Measurements from ENCODE around the gene HOXD13. TPM values are rescaled to one million over a fixed set of nuclear protein-coding genes. Genes with fewer than 3 reads are reported as not detected.

HOXD13 gene
- total and polyA plus RNA-seq, 2 of the 8 experiments (the other 6 are each of a cell fraction or from before 2014, with no cell fraction given): not detected

DNA sequence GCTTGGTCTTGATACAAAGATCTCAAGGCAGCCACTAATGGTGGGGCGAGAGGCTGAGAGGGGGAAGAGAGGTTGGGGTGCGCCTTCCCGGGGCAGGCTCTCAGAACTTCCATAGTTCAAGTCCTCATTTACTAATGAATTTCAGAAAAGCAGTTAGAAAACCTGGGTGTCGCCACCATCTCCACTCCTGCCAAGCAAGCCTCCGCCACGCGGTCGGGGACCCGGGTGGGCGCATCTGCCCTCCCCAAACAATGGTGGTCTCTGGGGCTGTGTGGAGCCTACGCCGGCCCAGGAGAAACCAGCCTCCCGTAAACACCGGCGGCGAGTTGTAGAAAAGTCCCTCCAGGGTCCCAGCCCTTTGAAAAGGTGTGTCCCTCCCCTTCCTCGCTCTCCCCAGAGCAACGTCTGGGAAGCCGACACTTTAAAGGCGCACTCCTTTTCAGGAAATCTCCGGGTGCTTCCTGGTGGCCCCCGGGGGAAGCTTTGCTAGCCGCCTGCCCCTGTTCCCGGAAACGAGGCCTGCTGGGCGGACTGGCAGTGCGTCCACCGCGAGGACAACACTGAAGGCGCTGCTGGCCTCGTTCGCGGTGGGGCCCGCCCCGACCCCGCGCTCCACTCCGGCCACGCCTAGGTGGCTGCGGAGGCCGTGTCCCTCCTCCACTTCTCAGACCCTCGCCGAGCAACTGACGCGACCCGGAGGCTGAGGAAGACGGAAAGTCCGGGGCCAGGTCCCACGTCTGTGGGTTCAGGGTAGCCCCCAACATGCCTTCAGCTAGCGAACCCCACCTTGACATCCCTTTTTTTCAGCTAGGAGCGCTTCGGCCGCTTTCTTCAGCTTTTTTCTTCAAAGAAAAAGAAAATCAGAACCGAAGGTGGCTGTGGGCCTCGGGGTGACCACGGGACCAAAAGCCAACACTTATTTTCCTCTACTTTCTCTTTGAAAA is 25.6 kb upstream of the HOXD13 start:
- H2BK15ac ChIP-seq (ENCODE audit: low read length): no peak overlapping the region
- H3K27ac ChIP-seq (ENCODE audit: low read depth, low read length): no peak overlapping the region
- peak overlapping the region; percentile 13 to 54 (median 28); a peak in 7 of 8 replicates for H3K4me3 ChIP-seq (ENCODE audit: extremely low read depth in 1 of 4, insufficient read depth in 2 of 4, low read depth in 3 of 4, low read length in 4 of 4)
- 9% methylated on average over 54 of the region's 56 CpGs; no CpG with 5 or more reads in 1 of the 2 experiments for WGBS, 2 experiments (ENCODE audit: extremely low coverage in 1 of 2, insufficient coverage in 1 of 2, insufficient read length in 1 of 2, insufficient replicate concordance in 2 of 2, low coverage in 1 of 2, low lambda C conversion rate in 2 of 2, missing lambda C conversion rate in 1 of 2)
- peaks cover 68 to 79% (median 73%) of the 10 kb centered on the region in 4 experiments for H3K27me3 ChIP-seq (replicated peaks in 1 of 4; ENCODE audit: control insufficient read depth in 3 of 4, extremely low read depth in 1 of 4, insufficient read depth in 3 of 4, low read length in 3 of 4)
- H4K20me1 ChIP-seq (replicated peaks in 1 of 2; ENCODE audit: control insufficient read depth in 1 of 2, insufficient read depth in 2 of 2, low read length in 2 of 2): peaks cover 7 to 13% of the 10 kb centered on the region in 2 experiments
- no peak overlapping the region for H2AFZ ChIP-seq (ENCODE audit: low read length)
- no peak overlapping the region for H2BK12ac ChIP-seq (ENCODE audit: low read depth, low read length)
- no peak overlapping the region for H3K4ac ChIP-seq (replicated peaks; ENCODE audit: insufficient read length, low read depth, low read length)
- H3K9ac ChIP-seq (replicated peaks in 1 of 4; ENCODE audit: extremely low read depth in 1 of 4, low read depth in 3 of 4, low read length in 3 of 4): no peak overlapping the region
- H3K79me2 ChIP-seq (ENCODE audit: control insufficient read depth in 1 of 2, insufficient read depth in 2 of 2, low read length in 2 of 2): no peaks in the 10 kb centered on the region
- peak overlapping the region; percentile 37; the same call in 1 of the 2 replicates for H4K8ac ChIP-seq (ENCODE audit: extremely low read depth, insufficient read depth, low read length)
- CTCF ChIA-PET (ENCODE audit: partially characterized antibody): interaction anchor here (0.9 kb wide), 1 partner anchor 696 kb away, joined by 3 read pairs; no protein-coding TSS in a partner anchor
- H4K5ac ChIP-seq (ENCODE audit: insufficient read length, low read depth, low read length): no peak overlapping the region
- H2BK5ac ChIP-seq (ENCODE audit: low read depth, low read length): no peak overlapping the region
- POLR2A ChIA-PET (ENCODE audit: partially characterized antibody): no interaction called here
- no peak overlapping the region for H3K18ac ChIP-seq (ENCODE audit: extremely low read depth, low read length)
- peaks cover 0 to 19% (median 11%) of the 10 kb centered on the region in 4 experiments; a peak in 4 of 7 replicates for H3K4me1 ChIP-seq (replicated peaks in 1 of 4; ENCODE audit: control insufficient read depth in 3 of 4, insufficient read depth in 4 of 4, low read length in 3 of 4)
- H3K14ac ChIP-seq (ENCODE audit: insufficient read length): no peak overlapping the region
- DNase-seq (ENCODE audit: low read depth in 1 of 2, low spot score in 2 of 2) (peak in 1 of 2 experiments; percentile 66), FAIRE-seq (no peak)
- no peak overlapping the region for H2BK120ac ChIP-seq (replicated peaks; ENCODE audit: low read depth, low read length)
- H2AK5ac ChIP-seq (ENCODE audit: low read depth, low read length): no peak overlapping the region
- H3K56ac ChIP-seq (replicated peaks; ENCODE audit: insufficient read length, low read depth, low read length): no peak overlapping the region
- H4K91ac ChIP-seq (replicated peaks; ENCODE audit: insufficient read length, low read length): no peak overlapping the region
- H3K36me3 ChIP-seq (ENCODE audit: control insufficient read depth in 2 of 4, insufficient read depth in 4 of 4, low read length in 3 of 4): no peaks in the 10 kb centered on the region
- H3K23me2 ChIP-seq (ENCODE audit: low read depth, low read length): no peaks in the 10 kb centered on the region; the same call in 1 of the 2 replicates
- no peaks in the 10 kb centered on the region for H3K9me3 ChIP-seq (ENCODE audit: insufficient read depth in 2 of 2, low read depth in 1 of 2, low read length in 1 of 2)
- no peak overlapping the region for H2BK20ac ChIP-seq (ENCODE audit: low read length)
- H3K23ac ChIP-seq (ENCODE audit: insufficient read length): no peak overlapping the region
- H3K79me1 ChIP-seq (ENCODE audit: low read depth, low read length): no peaks in the 10 kb centered on the region
- H3K4me2 ChIP-seq (ENCODE audit: insufficient read depth in 1 of 2, low read depth in 2 of 2, low read length in 2 of 2): peak overlapping the region; percentile 53 to 75
- TF ChIP-seq EGR1 (IDR thresholded peaks at IDR 0.05; ENCODE audit: borderline replicate concordance, low read depth, low read length): peak; percentile 54; the same call in 1 of the 2 replicates
- peak; percentile 50 for TF ChIP-seq CTBP2 (IDR thresholded peaks at IDR 0.05; ENCODE audit: borderline replicate concordance, insufficient read depth, insufficient read length, low read length)
- no peak for TF ChIP-seq KDM5A (IDR thresholded peaks at IDR 0.05; ENCODE audit: low read length)
- TF ChIP-seq RNF2 (IDR thresholded peaks at IDR 0.05; ENCODE audit: borderline replicate concordance, low read depth, low read length, missing control alignments, poor library complexity, severe bottlenecking): peak; percentile 3
- TF ChIP-seq EZH2 (IDR thresholded peaks at IDR 0.05; ENCODE audit: low read depth, low read length, severe bottlenecking): peak; percentile 74
- TF ChIP-seq TBP (IDR thresholded peaks at IDR 0.05; ENCODE audit: low read depth, low read length): no peak
- TF ChIP-seq BACH1 (IDR thresholded peaks at IDR 0.05; ENCODE audit: low read length): no peak
- TF ChIP-seq HDAC2 (IDR thresholded peaks at IDR 0.05; ENCODE audit: borderline replicate concordance in 1 of 2, low read depth in 2 of 2, low read length in 2 of 2): 0 out of 4 replicates have a peak, but pooled peaks of 1 of the 2 experiments have one; percentile 17
- peak; percentile 91 for TF ChIP-seq KDM4A (IDR thresholded peaks at IDR 0.05; ENCODE audit: low read depth, low read length, severe bottlenecking)
- TF ChIP-seq SUZ12 (IDR thresholded peaks at IDR 0.05; ENCODE audit: low read length): peak; percentile 92

All from H1 (cell line).